Upper lobe of left lung (tissue), 4 donors: ENCODE measurements around the gene PRKCI.

Experiments used
- CTCF ChIP-seq, 6 experiments: fragments of 450-650 bp in 4 of 6; fragments of 200-600 bp in 2 of 6; sonication (generic) in 2 of 6; IDR thresholded peaks; one replicate each; pipeline ENCODE4 v1.5.1; 2016 to 2019; ENCODE audit warnings: antibody characterized with exemption in 6 of 6
- POLR2A ChIP-seq, 4 donors: fragments of 450-650 bp; IDR thresholded peaks; one replicate each; pipeline ENCODE4 v1.5.1; 2016 to 2017; ENCODE audit warnings: antibody characterized with exemption in 4 of 4, mild to moderate bottlenecking in 2 of 4

- no peak for TF ChIP-seq CTCF (IDR thresholded peaks at IDR 0.05)
- TF ChIP-seq POLR2A (IDR thresholded peaks at IDR 0.05) = no peak
Observed at GRCh38 chr3:170324962-170325361, 102.7 kb downstream of the PRKCI start.
